HepG2 (cell line): ENCODE data around the gene GPR85.

Experiments used
- JUN ChIP-seq: sonication (generic); formaldehyde crosslinking; IDR thresholded peaks from 2 replicates; pipeline ENCODE4 v1.4.0; 2020; ENCODE audit warnings: mild to moderate bottlenecking, missing genetic modification reagents
- NCOA2 ChIP-seq: sonication (generic); formaldehyde crosslinking; IDR thresholded peaks from 2 replicates; pipeline ENCODE4 v1.8.0; 2022; ENCODE audit warnings: inconsistent platforms
- YY1 ChIP-seq: IDR thresholded peaks from 2 replicates; pipeline ENCODE4 v1.6.1; 2011; ENCODE audit warnings: low read length, low read depth, moderate library complexity, mild to moderate bottlenecking; ENCODE audit not compliant: insufficient read depth, insufficient replicate concordance
- TF ChIP-seq, protein P1 (sequence below): sonication (generic); formaldehyde crosslinking; IDR thresholded peaks from 2 replicates; pipeline ENCODE4 v1.4.0; 2020; ENCODE audit warnings: missing genetic modification reagents, borderline replicate concordance
- TF ChIP-seq, protein P2 (sequence below): sonication (generic); formaldehyde crosslinking; IDR thresholded peaks from 2 replicates; pipeline ENCODE4 v1.9.0; 2021; ENCODE audit warnings: missing genetic modification reagents, mild to moderate bottlenecking, borderline replicate concordance
- TF ChIP-seq, protein P3 (sequence below): sonication (generic); formaldehyde crosslinking; IDR thresholded peaks from 2 replicates; pipeline ENCODE4 v1.4.0; 2020; ENCODE audit warnings: missing genetic modification reagents

DNA sequence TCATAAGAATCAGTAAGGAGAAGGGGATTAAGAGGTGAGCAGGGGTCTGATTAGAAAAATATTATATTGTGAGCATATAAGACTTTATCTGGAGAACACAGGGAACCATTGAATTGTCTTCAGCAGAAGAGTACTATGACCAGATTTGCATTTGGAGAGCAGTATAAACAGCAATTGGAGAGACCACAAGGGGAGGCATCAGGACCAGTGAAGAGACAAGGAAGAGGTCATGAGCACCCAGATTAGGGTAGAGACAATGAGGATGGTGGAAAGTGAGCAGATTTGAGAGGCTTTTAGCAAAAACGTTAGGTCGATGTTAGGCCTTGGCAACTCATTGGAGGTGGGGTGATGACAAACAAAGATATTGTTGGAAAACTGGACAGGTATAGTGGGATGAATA lies 44.7 kb upstream of the GPR85 start:
- TF ChIP-seq YY1 (no peak), JUN (CRISPR knock-in tag) (no peak), NCOA2 (no peak)
- TF ChIP-seq, protein P1, sequence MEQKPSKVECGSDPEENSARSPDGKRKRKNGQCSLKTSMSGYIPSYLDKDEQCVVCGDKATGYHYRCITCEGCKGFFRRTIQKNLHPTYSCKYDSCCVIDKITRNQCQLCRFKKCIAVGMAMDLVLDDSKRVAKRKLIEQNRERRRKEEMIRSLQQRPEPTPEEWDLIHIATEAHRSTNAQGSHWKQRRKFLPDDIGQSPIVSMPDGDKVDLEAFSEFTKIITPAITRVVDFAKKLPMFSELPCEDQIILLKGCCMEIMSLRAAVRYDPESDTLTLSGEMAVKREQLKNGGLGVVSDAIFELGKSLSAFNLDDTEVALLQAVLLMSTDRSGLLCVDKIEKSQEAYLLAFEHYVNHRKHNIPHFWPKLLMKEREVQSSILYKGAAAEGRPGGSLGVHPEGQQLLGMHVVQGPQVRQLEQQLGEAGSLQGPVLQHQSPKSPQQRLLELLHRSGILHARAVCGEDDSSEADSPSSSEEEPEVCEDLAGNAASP (CRISPR knock-in tag) = no peak
- TF ChIP-seq, protein P2, sequence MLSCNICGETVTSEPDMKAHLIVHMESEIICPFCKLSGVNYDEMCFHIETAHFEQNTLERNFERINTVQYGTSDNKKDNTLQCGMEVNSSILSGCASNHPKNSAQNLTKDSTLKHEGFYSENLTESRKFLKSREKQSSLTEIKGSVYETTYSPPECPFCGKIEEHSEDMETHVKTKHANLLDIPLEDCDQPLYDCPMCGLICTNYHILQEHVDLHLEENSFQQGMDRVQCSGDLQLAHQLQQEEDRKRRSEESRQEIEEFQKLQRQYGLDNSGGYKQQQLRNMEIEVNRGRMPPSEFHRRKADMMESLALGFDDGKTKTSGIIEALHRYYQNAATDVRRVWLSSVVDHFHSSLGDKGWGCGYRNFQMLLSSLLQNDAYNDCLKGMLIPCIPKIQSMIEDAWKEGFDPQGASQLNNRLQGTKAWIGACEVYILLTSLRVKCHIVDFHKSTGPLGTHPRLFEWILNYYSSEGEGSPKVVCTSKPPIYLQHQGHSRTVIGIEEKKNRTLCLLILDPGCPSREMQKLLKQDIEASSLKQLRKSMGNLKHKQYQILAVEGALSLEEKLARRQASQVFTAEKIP (CRISPR knock-in tag) = no peak
- TF ChIP-seq, protein P3, sequence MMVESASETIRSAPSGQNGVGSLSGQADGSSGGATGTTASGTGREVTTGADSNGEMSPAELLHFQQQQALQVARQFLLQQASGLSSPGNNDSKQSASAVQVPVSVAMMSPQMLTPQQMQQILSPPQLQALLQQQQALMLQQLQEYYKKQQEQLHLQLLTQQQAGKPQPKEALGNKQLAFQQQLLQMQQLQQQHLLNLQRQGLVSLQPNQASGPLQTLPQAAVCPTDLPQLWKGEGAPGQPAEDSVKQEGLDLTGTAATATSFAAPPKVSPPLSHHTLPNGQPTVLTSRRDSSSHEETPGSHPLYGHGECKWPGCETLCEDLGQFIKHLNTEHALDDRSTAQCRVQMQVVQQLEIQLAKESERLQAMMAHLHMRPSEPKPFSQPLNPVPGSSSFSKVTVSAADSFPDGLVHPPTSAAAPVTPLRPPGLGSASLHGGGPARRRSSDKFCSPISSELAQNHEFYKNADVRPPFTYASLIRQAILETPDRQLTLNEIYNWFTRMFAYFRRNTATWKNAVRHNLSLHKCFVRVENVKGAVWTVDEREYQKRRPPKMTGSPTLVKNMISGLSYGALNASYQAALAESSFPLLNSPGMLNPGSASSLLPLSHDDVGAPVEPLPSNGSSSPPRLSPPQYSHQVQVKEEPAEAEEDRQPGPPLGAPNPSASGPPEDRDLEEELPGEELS (CRISPR knock-in tag) = no peak
